Fibroblast of skin of scalp (primary cell): ENCODE data around the gene RBM42. TPM values are rescaled to one million over a fixed set of nuclear protein-coding genes. Genes with fewer than 3 reads are reported as not detected.
A peak's percentile ranks its signal among the peaks of the same experiment; 100 is the strongest.
"Not testable (repeated sequence)": the region's sequence is repeated elsewhere in the genome, so short reads cannot be mapped to it uniquely, and the experiment has no call there.

Experiments used
- DNase-seq: peaks from one replicate; pipeline ENCODE4 v3.0.0-alpha.2; 2013
- polyA plus RNA-seq, 2 experiments: library from polyadenylated mRNA; unstranded; fragments of 120-200 nt; gene quantifications; one replicate each; pipeline ENCODE4 v1.2.1, GENCODE V29; 2013; ENCODE audit not compliant: insufficient read length in 2 of 2

RBM42 gene, protein sequence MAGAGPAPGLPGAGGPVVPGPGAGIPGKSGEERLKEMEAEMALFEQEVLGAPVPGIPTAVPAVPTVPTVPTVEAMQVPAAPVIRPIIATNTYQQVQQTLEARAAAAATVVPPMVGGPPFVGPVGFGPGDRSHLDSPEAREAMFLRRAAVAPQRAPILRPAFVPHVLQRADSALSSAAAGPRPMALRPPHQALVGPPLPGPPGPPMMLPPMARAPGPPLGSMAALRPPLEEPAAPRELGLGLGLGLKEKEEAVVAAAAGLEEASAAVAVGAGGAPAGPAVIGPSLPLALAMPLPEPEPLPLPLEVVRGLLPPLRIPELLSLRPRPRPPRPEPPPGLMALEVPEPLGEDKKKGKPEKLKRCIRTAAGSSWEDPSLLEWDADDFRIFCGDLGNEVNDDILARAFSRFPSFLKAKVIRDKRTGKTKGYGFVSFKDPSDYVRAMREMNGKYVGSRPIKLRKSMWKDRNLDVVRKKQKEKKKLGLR
- polyA plus RNA-seq (2013, experiment 1 of 2; ENCODE audit: insufficient read length), result 87.3 TPM
- 84.4 TPM for polyA plus RNA-seq (2013, experiment 2 of 2; ENCODE audit: insufficient read length)

DNA sequence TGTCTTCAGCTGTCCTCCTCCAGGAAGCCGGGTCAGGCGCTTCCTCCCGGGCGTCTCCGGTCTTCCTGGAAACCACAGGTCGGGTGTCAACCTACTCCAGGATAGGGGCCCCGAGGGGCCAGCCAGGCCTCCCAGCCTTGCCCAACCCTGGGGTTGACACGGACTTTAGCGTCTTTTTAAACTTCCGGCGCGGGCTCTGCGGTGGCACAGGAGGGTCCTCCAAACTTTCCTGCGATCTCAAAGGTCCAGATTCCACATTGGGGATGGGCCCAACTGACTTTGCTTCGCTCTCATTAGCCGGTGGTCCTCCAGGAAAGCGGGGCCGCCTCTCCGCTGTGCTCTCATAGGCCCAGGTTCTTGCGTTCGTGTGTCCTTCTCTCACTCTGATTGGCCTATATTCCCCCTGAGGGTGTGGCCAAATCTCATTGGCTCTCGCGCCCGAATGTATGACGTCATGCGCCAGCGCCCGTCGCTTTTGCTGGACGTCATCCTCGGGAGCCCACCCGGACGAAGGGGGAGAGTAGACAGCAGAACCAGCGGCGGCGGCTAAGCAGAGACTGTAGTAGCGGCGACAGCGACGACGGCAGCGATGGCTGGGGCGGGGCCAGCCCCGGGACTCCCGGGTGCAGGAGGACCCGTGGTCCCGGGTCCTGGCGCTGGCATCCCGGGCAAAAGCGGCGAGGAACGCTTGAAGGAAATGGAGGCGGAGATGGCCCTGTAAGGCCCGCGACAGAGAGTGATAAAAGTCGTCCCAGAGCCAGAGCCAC, at the start of gene RBM42:
Gene RBM42, plus strand, starts transcription at position 472 of the 767 bp plus-strand sequence. Its CDS starts 118 bp downstream, at position 590.
- DNase-seq, result peak; percentile 100

DNA sequence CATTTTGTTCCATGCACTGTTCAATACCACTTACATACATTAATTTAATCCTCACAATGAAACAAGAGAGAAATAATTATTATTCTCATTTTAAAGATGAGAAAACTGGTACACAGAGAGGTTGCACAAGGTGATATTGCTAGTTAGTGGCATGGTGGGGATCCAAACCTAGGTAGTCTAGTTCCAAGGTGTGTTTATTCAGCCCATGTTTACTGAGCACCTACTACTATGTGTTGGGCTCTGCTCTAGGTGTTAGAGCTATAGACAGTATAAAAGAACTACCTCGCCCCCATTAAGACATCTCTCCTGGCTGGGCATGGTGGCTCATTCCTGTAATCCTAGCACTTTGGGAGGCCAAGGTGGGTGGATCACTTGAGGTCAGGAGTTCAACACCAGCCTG, 46.1 kb upstream of the RBM42 start:
- DNase-seq, result no peak

DNA sequence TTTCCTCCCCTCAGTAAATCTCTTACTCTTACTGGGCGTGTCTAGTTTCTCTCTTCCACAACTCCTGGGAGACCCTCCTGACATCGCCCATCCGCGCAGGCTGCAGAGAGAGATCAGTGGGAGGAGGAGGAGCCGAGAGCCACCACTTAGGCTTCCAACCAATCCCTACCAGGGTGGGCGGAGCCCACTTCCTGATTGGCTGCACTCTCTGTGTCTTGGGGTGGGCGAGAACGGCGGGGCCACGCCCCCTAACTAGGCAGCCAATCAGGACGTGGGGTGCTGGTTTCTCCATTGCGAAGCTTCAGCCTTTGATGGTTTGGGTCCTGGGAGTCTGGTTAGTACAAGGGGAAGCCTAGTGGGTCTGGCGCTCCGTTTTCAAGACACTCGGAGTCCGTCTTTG, 43.0 kb upstream of the RBM42 start, which contains the start of gene PMIS2:
Gene PMIS2, plus strand, starts transcription at position 326 of the 400 bp plus-strand sequence. CDS start 87 bp downstream, outside the sequence.
- DNase-seq, result no peak

- no peak for DNase-seq
These were observed 41.5 kb upstream of the RBM42 start for GRCh38 chr19:35587321-35587720.

DNA sequence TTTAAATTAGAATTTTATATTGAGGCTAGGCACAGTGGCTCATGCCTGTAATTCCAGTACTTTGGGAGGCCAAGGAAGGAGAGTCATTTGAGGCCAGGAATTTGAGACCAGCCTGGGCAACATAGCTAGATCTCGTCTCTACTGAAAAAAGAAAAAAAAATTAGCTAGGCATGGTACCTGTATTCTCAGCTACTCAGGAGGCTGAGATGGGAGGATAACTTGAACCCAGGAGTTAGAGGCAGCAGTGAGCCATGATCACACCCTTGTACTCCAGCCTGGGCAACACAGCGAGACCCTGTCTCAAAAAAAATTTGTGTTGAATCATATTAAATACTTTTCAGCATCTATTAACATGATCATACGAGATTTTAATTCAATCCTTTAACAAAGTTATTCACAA, 38.0 kb upstream of the RBM42 start:
- DNase-seq, result no peak

GRCh38 chr19:35592226-35592625, 36.6 kb upstream of the RBM42 start:
- DNase-seq, result no peak

- not testable (repeated sequence) for DNase-seq
These were observed 33.8 kb upstream of the RBM42 start for GRCh38 chr19:35595026-35595425.

GRCh38 chr19:35595928-35596327, 32.9 kb upstream of the RBM42 start:
- no peak for DNase-seq

GRCh38 chr19:35596366-35596999, 32.4 kb upstream of the RBM42 start:
- DNase-seq, result no peak

DNA sequence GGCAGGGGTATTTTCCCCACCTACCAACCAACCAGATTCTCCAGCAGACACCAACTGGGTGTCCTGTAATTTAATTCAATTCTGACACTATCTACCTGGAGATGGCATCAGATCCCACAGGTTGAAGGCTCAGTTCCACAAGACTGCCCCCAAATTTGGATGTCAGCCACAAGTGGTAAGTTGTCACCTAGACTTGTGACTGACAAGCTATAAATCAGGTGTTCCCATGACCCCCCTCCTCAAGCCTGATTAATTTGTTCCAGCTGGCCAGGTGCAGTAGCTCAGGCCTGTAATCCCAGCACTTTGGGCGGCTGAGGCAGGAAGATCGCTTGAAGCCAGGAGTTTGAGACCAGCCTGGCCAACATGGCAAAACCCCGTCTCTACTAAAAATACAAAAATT, 26.9 kb upstream of the RBM42 start:
- DNase-seq, result no peak

DNA sequence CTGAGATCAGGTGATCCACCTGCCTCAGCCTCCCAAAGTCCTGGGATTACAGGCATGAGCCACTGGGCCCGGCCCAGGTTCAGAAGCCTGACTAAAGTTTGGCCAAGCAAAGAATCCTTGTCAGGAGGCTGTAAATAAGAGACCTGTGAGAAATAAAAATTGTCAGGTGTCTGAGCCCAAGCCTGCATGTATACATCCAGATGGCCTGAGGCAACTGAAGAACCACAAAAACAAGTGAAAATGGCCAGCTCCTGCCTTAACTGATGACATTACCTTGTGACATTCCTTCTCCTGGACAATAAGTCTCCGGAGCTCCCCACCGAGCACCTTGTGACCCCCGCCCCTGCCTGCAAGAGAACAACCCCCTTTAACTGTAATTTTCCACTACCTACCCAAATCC, 24.4 kb upstream of the RBM42 start:
- DNase-seq, result not testable (repeated sequence)

DNA sequence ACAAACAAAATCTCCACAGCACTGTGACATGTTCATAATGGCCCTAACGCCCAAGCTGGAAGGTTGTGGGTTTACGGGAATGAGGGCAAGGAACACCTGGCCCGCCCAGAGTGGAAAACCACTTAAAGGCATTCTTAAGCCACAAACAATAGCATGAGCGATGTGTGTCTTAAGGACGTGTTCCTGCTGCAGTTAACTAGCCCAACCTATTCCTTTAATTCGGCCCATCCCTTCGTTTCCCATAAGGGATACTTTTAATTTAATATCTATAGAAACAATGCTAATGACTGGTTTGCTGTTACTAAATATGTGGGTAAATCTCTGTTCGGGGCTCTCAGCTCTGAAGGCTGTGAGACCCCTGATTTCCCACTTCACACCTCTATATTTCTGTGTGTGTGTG, 21.7 kb upstream of the RBM42 start:
- DNase-seq, result not testable (repeated sequence)

DNA sequence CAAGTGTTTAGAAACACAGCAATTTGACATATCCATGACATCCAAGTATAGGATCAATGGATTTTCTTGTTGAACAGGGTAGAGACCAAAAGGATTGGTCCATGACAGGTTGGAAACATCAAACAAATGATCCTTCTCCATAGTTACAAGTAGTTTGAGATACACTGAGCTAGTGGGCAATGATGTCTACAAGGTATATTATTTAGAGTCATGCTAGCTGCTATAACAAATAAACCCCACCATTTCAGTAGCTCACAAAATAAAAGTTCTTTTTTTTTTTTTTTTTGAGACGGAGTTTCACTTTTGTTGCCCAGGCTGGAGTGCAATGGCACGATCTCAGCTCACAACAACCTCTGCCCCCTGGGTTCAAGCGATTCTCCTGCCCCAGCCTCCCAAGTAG, 21.2 kb upstream of the RBM42 start:
- no peak for DNase-seq

DNA sequence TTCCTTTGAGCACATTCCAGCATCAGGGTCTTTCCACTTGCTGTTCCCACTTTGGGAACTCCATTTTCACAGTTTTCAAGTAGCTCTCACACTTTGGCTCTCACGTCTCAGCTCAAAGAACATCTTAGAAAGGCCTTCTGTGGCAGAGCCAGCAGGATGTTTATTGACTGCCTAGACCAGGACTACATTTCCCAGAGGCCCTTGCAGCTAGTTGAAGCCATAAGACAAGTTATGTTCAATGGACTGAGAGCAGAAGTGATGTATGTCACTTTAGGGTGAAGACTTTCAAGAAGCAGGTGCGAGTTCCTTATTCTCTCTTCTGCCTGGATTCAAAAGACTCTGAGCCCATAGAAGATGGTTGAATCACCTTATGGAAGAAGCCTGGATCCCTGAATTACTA, 20.6 kb upstream of the RBM42 start:
- no peak for DNase-seq

- DNase-seq, result no peak
These were observed 18.9 kb upstream of the RBM42 start for GRCh38 chr19:35609851-35610353.

DNA sequence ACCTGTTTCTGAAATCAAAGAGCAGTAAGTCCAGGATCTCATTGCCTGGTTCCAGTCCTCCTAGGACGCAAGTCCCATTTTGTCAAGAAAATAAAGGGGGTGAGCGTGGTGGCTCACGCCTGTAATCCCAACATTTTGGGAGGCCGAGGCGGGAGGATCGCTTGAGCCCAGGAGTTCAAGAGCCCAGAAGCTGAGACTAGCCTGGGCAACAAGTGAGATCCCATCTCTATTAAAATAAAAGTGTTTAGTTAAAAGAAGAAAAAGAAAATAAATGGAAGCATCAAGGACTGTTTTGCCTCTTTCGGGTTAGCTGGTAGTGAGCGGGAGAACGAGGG, 16.6 kb upstream of the RBM42 start:
- DNase-seq, result no peak

GRCh38 chr19:35612559-35613321, 16.1 kb upstream of the RBM42 start, which contains the start of gene HAUS5:
HAUS5 (plus strand) TSS chr19:35612735; CDS start chr19:35612795, 60 bp downstream.
- peak; percentile 92 for DNase-seq

GRCh38 chr19:35613574-35613973, 15.3 kb upstream of the RBM42 start:
- DNase-seq, result no peak

DNA sequence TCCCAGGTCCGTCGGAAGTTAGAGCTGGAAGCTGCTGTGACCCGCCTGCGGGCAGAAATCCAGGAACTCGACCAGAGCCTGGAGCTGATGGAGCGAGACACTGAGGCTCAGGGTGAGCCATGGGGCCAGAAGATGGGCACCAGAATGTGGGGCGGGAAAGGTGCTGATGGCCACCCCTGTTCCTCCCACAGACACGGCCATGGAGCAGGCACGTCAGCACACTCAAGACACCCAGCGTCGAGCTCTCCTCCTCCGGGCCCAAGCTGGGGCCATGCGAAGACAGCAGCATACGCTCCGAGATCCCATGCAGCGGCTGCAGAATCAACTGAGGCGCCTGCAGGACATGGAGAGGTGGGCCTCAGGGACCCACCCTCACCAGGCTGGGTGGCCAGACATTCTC, 13.8 kb upstream of the RBM42 start:
- no peak for DNase-seq

- no peak for DNase-seq
These were observed 10.0 kb upstream of the RBM42 start for GRCh38 chr19:35618857-35619256.

DNA sequence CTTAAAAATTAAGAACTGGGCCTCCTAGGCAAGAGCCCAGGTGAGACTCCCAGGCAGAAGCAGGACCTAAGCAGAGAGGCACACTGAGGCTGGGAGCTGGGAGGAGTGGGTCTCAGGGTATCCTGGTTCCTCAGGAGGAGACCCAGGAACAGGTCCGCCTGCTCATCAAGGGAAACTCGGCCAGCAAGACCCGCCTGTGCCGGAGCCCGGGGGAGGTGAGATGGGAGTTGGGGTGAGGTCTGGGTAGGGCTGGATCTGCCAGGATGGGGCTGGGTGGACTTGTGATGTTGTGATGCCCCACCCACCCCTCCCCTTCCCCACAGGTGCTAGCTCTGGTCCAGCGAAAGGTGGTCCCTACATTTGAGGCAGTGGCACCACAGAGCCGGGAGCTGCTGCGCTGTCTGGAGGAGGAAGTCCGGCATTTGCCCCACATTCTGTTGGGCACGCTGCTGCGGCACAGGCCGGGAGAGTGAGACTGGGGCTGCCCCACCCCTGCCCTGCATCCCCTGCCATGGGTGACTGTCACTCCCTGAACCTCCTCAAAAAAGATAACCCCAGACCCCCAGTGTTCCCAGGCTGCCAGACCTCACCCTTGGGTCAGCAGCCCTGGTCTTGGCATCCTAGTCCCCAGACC, 9.4 kb upstream of the RBM42 start:
- DNase-seq, result no peak
